ENCODE data around the gene STK32A.

GRCh38 chr5:147321569-147321968, 86.7 kb downstream of the STK32A start:
- no peak for TF ChIP-seq EZH2 (IDR thresholded peaks at IDR 0.05; ENCODE audit: borderline replicate concordance, insufficient read depth, low read depth, low read length, poor library complexity, severe bottlenecking)
- no peak for TF ChIP-seq CTCF (IDR thresholded peaks at IDR 0.05)
